GM18517 (cell line): Measurements from ENCODE around the gene UBE3B.

Experiments used
- ATAC-seq: cut with Tn5 transposase; IDR thresholded peaks from one replicate; pipeline ENCODE4 v1.9.1; 2021; ENCODE audit warnings: mild to moderate bottlenecking, moderate library complexity; ENCODE audit not compliant: unreplicated experiment

Gene UBE3B

GRCh38 chr12:109525279-109525585, 47.8 kb downstream of the UBE3B start:
- no peak for ATAC-seq

- no peak for ATAC-seq
Observed at GRCh38 chr12:109527489-109528123, 50.2 kb downstream of the UBE3B start.

DNA sequence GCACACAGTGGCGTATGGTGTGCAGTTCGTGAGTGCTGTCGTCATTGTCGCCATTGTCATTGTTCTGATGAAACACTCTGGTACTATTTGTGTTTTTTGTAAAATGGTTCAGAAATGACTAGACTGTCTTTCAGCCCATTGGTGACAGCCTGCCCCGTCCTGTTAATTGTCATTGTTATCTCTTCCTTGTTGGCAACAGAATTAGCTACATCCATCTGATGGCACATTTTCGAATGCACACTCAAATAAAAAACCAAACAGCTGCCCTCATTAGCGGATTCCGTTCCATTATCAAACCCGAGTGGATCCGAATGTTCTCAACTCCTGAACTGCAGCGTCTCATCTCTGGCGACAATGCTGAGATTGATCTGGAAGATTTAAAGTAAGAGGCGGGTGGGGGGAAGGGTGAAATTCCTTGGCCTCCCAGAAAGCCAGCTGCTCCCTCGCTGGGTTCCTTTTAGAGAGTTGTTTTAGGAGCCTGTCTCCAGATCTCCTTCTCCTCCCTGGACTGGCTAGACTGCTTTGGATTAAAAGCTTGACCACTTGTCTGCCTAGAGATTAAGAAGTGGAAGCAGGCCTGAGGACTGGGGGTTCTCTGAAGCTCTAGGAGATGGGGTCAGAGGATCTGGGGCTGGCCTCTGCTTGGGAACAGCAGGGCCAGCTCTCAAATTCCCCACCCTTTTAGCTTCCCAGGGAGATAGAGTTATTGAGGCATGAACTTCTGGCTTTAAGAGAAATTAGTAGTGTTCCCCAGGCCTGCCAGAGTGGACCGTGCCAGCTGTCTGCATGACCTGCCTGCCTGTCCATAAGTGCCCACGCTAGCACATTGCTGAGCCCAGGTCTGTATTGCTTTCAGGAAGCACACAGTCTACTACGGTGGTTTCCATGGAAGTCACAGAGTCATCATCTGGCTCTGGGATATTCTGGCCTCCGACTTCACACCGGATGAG, 52.5 kb downstream of the UBE3B start:
- no peak for ATAC-seq

DNA sequence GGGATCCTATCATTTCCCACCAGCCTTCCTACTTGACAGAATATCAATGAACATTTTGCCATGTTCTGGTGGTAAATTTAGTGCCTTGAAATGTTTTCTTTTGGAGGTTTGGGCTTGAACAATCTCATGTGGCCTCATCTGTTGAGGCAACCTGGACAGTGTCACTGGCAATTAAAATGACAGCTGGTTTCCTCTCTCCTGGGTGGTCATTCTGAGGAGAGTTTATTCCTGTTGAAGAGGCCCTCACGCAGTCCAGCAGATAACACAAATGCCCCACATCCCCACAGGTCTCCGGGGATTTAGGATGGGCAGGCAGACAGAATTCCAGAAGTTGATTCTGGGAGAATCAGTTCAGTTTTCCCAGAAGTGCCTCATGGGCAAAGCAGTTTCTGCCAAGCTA, 54.0 kb downstream of the UBE3B start:
- ATAC-seq = no peak

DNA sequence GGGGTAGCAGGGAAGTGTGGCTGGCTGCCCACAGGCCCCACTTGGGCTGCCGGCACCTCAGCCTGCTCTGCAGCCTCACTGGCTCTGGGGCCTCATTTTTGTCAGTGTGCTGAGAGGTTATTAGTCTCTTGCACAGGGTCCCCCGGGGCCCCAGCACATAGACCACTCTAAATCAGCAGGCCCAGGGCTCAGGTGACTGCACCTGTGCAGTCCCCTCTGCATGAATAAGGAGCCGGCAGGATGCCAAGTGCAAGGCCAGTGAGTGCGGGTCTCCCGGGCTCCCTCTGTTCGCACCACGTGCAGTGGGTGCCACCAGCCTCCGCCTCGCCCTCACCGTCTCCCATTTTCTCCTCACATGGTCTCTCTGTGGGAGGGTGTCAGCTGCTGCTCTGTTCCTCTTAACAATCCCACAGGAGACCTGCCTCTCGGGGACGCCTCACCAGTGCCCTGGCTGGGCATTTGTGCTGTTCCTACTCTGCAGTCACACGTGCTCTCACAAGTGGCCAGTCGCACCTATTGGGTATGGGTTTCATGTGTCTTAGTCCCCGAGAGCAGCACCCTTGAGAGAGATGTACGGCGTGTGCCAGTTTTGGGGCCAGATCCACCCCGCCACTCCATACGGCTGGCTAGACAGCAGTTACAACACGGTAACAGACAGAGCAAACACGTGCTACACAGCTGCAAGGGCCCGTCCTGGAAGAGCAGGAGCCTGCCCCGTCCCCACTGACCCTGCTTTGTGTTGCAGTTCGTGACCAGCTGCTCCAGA, 55.5 kb downstream of the UBE3B start:
- ATAC-seq = no peak

DNA sequence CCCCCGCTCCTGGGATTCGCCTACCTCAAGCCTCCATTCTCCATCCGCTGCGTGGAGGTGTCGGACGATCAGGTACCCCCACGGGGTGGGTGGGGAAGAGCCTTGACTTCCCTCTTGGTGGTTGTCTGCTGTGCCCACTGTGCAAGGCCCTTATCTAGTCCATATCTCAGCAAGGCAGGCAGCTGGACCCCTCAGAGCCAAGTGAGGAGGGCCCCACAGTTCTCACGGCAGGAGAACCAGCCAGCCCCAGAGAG, 56.0 kb downstream of the UBE3B start:
- no peak for ATAC-seq

DNA sequence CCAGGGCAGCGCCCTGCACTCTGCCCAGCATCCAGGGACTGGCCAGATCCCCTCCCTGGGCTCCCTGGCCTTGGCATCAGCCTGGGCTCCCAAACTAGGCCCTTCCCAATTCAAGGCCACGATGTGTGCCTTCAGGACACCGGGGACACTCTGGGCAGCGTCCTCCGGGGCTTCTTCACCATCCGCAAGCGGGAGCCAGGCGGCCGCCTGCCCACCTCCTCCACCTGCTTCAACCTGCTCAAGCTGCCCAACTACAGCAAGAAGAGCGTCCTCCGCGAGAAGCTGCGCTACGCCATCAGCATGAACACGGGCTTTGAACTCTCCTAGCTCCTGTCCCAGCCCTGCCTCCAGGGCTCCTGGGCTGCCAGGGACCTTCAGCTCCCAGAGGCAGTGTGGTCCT, 57.0 kb downstream of the UBE3B start:
- ATAC-seq = no peak

GRCh38 chr12:109535231-109535862, 57.9 kb downstream of the UBE3B start:
- ATAC-seq = no peak

DNA sequence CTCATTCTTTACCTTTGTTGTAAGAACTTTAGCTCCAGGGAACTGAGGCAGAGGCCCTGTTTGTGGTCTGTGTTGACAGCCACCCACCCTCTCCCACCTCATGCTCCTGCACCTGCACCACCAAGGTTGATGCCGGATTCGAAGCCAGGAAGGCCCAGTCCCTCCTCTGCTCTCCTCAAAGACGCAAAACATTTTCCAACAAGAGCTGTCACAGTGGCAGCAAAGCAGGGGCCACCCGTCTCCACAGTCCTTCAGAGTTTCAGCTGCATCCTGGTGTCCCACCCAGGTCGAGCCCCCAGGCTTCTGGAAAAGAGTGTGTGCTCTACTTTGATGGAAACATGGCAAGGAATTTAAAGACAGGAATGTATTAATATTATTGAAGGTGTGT, 58.4 kb downstream of the UBE3B start:
- no peak for ATAC-seq

- no peak for ATAC-seq
Observed at GRCh38 chr12:109537136-109537535, 59.7 kb downstream of the UBE3B start.

- ATAC-seq = no peak
Observed at GRCh38 chr12:109538191-109538863, 60.9 kb downstream of the UBE3B start.

DNA sequence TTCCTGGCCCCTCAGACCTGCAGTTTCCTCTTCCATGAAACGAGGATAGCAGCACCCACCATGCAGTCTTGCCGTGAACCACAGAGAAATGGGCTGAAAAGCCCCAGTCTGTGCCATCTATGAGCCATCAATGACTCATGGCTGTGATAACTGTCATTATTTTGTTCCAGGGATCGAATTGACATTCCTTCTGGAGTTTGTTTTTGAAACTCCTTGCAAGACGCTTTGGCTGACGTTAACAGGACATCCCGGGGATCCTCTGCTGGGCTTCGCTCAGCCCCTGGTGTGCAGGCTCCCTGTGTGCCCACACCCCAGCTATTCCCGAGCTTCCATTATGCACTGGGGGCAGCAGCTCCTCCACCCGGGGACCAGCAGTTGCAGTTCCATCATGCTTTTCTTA, 62.1 kb downstream of the UBE3B start:
- ATAC-seq = no peak

DNA sequence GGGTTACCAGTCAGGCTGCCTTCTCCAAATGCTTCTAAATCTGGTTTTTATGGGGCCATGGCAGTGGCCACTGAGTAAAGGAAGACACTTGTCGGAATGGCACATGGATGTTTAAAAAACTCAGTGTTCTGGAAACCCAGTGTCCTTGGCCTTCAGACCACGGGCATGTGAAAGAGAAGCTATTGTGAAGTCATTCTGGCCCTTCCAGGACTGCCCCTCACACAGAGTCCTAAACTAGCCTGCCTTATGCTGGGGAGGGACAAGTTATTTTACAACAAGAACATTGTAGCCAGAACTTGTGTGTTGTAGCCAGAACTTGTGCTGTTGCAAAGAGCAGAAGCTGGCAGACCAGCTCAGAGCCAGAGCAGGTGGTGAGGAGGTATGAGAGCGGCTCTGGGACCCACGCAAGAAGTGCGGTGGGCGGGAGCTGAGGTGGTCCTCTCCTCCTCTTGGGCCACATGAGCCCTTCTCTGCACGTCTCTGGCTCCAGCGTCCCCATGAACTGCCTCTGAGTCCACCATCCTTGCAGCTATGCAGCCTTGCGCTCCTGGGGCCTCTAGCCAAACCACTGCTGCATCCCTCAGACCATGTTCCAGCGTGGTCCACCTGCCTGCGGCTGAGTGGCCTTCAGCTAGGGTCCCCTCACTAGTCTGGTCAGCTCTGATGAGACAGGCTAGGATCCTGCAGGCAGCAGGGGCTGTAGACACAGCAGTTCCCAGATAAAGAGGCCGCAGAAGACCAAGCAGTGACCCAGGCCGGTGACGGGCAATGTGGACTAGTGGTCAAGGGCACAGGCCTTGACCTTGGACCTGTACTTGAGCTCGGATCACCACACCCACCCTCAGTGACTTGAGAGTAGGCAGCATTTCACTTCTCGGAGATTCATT, 63.3 kb downstream of the UBE3B start:
- no peak for ATAC-seq

GRCh38 chr12:109541413-109541726, 63.9 kb downstream of the UBE3B start:
- ATAC-seq = no peak

GRCh38 chr12:109542014-109542413, 64.6 kb downstream of the UBE3B start:
- ATAC-seq = no peak

GRCh38 chr12:109542876-109543275, 65.4 kb downstream of the UBE3B start:
- no peak for ATAC-seq

DNA sequence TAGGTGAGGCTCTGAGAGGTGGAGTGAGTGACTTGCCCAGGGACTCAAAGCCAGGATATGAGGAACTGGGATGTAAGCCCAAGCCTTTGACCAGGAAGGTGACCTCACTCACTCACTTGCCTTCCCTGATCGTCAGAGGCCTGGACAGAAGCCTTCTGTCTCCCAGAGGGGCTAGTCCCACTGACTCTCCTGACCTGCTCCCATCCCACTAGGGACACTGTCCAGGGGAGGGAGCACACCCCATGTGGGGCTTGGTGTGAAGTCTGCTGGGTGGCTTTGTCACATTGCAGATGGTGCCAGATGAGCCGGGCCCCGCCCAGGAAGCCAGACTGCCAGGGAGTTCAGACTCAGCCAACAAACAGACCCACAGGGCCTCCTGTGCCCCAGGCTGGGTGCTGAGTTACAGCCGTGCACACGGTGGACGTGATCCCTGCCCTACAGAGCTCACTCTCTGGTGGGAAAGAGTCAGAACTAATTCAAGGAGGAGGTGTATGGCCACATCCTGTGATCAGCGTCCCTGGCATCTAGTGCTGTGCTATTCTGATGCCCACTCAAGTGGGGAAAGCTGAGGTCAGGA, 67.6 kb downstream of the UBE3B start:
- ATAC-seq = no peak

DNA sequence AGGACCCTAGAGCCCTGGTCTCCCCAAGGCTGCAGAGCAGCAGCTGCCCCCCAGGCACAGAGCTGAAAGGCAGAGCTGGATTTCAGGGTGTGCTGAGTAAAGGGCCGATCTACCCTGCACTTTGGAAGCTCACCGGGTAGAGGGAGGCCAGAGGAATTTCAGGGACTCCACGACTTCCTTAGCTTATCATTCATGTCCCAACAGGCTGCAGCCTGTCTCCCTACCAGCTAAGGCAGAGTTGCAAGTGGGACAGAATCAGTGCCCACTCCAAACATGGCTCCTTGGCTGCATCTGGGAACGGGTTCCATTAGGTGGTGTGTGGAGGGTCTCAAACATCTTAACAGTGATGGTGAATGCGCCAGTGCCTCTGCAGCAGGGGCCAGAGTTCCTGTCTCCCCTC, 68.4 kb downstream of the UBE3B start:
- no peak for ATAC-seq

GRCh38 chr12:109547286-109547685, 69.9 kb downstream of the UBE3B start:
- no peak for ATAC-seq

- ATAC-seq = no peak
Observed at GRCh38 chr12:109548258-109548657, 70.8 kb downstream of the UBE3B start.
